ENCODE results near the gene NR1D2.

DNA sequence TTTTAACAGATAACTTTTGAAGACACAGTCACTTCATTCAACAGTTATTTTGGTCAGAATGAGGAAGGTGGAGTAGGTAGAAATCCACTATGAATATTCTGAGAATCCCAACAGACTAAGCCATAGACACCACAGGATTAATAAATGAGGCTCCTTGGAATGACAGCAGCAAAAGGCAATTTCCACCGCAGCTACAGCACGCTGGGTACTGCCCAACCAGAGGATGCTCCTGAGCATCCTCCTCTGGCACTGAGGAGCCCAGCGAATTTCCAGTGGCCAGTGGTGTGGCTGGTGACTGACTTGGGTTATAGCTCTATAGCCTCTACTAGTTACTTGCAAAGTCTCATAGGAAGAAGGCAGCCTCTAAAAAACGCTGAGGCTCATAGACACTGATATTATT, 3.6 kb upstream of the NR1D2 start:
- TF ChIP-seq CTCF (IDR thresholded peaks at IDR 0.05) (no peak), POLR2A (IDR thresholded peaks at IDR 0.05) (no peak), POLR2AphosphoS5 (IDR thresholded peaks at IDR 0.05; ENCODE audit: insufficient read depth in 1 of 2, low read depth in 1 of 2) (no peak)

All from vagina (tissue), 2 donors.